Omental fat pad (tissue), 4 donors: ENCODE measurements around the gene ITGAD. TPM values are rescaled to one million over a fixed set of nuclear protein-coding genes. Genes with fewer than 3 reads are reported as not detected.

Experiments used
- ATAC-seq: fragments of 150-250 bp; one replicate; pipeline ENCODE4 v1.9.1; 2016; ENCODE audit warnings: mild to moderate bottlenecking, moderate library complexity; ENCODE audit not compliant: low FRiP score
- DNase-seq: peaks from one replicate; pipeline ENCODE4 v3.0.0-alpha.2; 2019; ENCODE audit warnings: low spot score
- CTCF ChIP-seq, 3 donors: fragments of 450-650 bp; IDR thresholded peaks; one replicate each; pipeline ENCODE4 v1.5.1; 2016 to 2017; ENCODE audit warnings: antibody characterized with exemption in 3 of 3, mild to moderate bottlenecking in 3 of 3, moderate library complexity in 2 of 3
- total RNA-seq, 4 donors: library from RNA; depleted of rRNA; stranded (reverse); fragments of >200 nt; gene quantifications; one replicate each; pipeline ENCODE4 v1.1.0, GENCODE V29; 2016

Gene ITGAD
- total RNA-seq, 4 donors from 2014 or later = 0.28 to 0.47 (median 0.36) TPM; not detected in 1

GRCh38 chr16:31352376-31353115 is 40.6 kb upstream of the ITGAD start:
- DNase-seq (no peak), ATAC-seq (no peak)
- no peak for TF ChIP-seq CTCF (IDR thresholded peaks at IDR 0.05)

GRCh38 chr16:31354394-31355291 is 38.5 kb upstream of the ITGAD start, which contains the start of gene ITGAX:
TSS of gene ITGAX (plus strand) at chr16:31355176. CDS start at chr16:31355255, 79 bp downstream.
- no peak for DNase-seq
- no peak for TF ChIP-seq CTCF (IDR thresholded peaks at IDR 0.05)
- no peak for ATAC-seq

- DNase-seq = no peak
- TF ChIP-seq CTCF (IDR thresholded peaks at IDR 0.05) = no peak
- no peak for ATAC-seq
Measured at GRCh38 chr16:31355431-31356100, 37.6 kb upstream of the ITGAD start.

- no peak for DNase-seq
- no peak for TF ChIP-seq CTCF (IDR thresholded peaks at IDR 0.05)
- no peak for ATAC-seq
Measured at GRCh38 chr16:31356566-31357323, 36.4 kb upstream of the ITGAD start.

- DNase-seq = no peak
- peak; percentile 25 for ATAC-seq
- no peak for TF ChIP-seq CTCF (IDR thresholded peaks at IDR 0.05)
Measured at GRCh38 chr16:31357324-31358109, 35.6 kb upstream of the ITGAD start.

GRCh38 chr16:31360251-31360650 is 32.9 kb upstream of the ITGAD start:
- DNase-seq (no peak), ATAC-seq (no peak)

More at GRCh38 chr16:31360251-31360650, 32.9 kb upstream of the ITGAD start:
- no peak for TF ChIP-seq CTCF (IDR thresholded peaks at IDR 0.05)
